Stomach smooth muscle (tissue), 2 donors: ENCODE measurements around the gene ERP44.

Source experiments
- H3K27ac ChIP-seq: one replicate; pipeline ENCODE4 v1.7.0; 2013; ENCODE audit warnings: mild to moderate bottlenecking, low read length, inconsistent platforms
- H3K27me3 ChIP-seq, 2 donors: one replicate each; pipeline ENCODE4 v1.7.0; 2013; ENCODE audit warnings: low read length in 2 of 2; ENCODE audit not compliant: insufficient read depth in 2 of 2, control insufficient read depth in 1 of 2
- H3K36me3 ChIP-seq, 2 donors: one replicate each; pipeline ENCODE4 v1.7.0; 2013; ENCODE audit warnings: low read length in 2 of 2; ENCODE audit not compliant: control insufficient read depth in 2 of 2, insufficient read depth in 2 of 2
- H3K4me1 ChIP-seq: one replicate; pipeline ENCODE4 v1.7.0; 2013; ENCODE audit warnings: low read length; ENCODE audit not compliant: control insufficient read depth, insufficient read depth
- H3K4me3 ChIP-seq, 2 donors: one replicate each; pipeline ENCODE4 v1.7.0; 2013; ENCODE audit warnings: low read length in 2 of 2
- H3K9ac ChIP-seq, 2 donors: one replicate each; pipeline ENCODE4 v1.7.0; 2013; ENCODE audit warnings: low read length in 2 of 2, mild to moderate bottlenecking in 1 of 2
- H3K9me3 ChIP-seq, 2 donors: one replicate each; pipeline ENCODE4 v1.7.0; 2013; ENCODE audit warnings: low read length in 2 of 2; ENCODE audit not compliant: control insufficient read depth in 2 of 2
- donor health status: healthy.
- donor health status: Pancreatic carcinoma.

The ERP44 gene

GRCh38 chr9:100038472-100038871 lies 60.3 kb downstream of the ERP44 start:
- Histone ChIP-seq H3K9ac (no peak overlapping the region), H3K4me3 (no peak overlapping the region), H3K9me3 (no peaks in the 10 kb centered on the region), H3K4me1 (no peaks in the 10 kb centered on the region), H3K27ac (no peak overlapping the region), H3K27me3 (no peaks in the 10 kb centered on the region), H3K36me3 (no peaks in the 10 kb centered on the region)

- H3K4me1 ChIP-seq = no peaks in the 10 kb centered on the region
- H3K27me3 ChIP-seq = no peaks in the 10 kb centered on the region
- H3K9me3 ChIP-seq = no peaks in the 10 kb centered on the region
- H3K4me3 ChIP-seq = no peak overlapping the region
- H3K27ac ChIP-seq = no peak overlapping the region
- no peak overlapping the region for H3K9ac ChIP-seq
- H3K36me3 ChIP-seq = no peaks in the 10 kb centered on the region
These were observed 64.8 kb downstream of the ERP44 start for GRCh38 chr9:100033877-100034551.

- H3K36me3 ChIP-seq = no peaks in the 10 kb centered on the region
- no peaks in the 10 kb centered on the region for H3K9me3 ChIP-seq
- no peak overlapping the region for H3K27ac ChIP-seq
- no peak overlapping the region for H3K9ac ChIP-seq
- no peaks in the 10 kb centered on the region for H3K4me1 ChIP-seq
- H3K27me3 ChIP-seq = no peaks in the 10 kb centered on the region
- H3K4me3 ChIP-seq = no peak overlapping the region
These were observed 68.3 kb downstream of the ERP44 start for GRCh38 chr9:100030548-100030947.

GRCh38 chr9:100029251-100029650 lies 69.5 kb downstream of the ERP44 start:
- no peak overlapping the region for H3K4me3 ChIP-seq

GRCh38 chr9:100028201-100028784 lies 70.5 kb downstream of the ERP44 start:
- Histone ChIP-seq H3K27ac (no peak overlapping the region), H3K9ac (no peak overlapping the region), H3K4me1 (no peaks in the 10 kb centered on the region), H3K36me3 (no peaks in the 10 kb centered on the region), H3K27me3 (no peaks in the 10 kb centered on the region), H3K4me3 (no peak overlapping the region), H3K9me3 (no peaks in the 10 kb centered on the region)

More at GRCh38 chr9:100029251-100029650, 69.5 kb downstream of the ERP44 start:
- Histone ChIP-seq H3K9ac (no peak overlapping the region), H3K36me3 (no peaks in the 10 kb centered on the region), H3K9me3 (no peaks in the 10 kb centered on the region), H3K27ac (no peak overlapping the region), H3K27me3 (no peaks in the 10 kb centered on the region), H3K4me1 (no peaks in the 10 kb centered on the region)

- no peaks in the 10 kb centered on the region for H3K4me1 ChIP-seq
- H3K9me3 ChIP-seq = no peaks in the 10 kb centered on the region
- H3K9ac ChIP-seq = no peak overlapping the region
- H3K27me3 ChIP-seq = no peaks in the 10 kb centered on the region
- no peak overlapping the region for H3K27ac ChIP-seq
- H3K36me3 ChIP-seq = no peaks in the 10 kb centered on the region
- no peak overlapping the region for H3K4me3 ChIP-seq
These were observed 71.3 kb downstream of the ERP44 start for GRCh38 chr9:100027543-100027942.

GRCh38 chr9:100021931-100022330 lies 76.9 kb downstream of the ERP44 start:
- no peak overlapping the region for H3K27ac ChIP-seq
- H3K4me3 ChIP-seq = no peak overlapping the region
- no peaks in the 10 kb centered on the region for H3K4me1 ChIP-seq
- H3K36me3 ChIP-seq = peaks cover 6 to 12% of the 10 kb centered on the region in 2 donors
- H3K27me3 ChIP-seq = no peaks in the 10 kb centered on the region
- no peaks in the 10 kb centered on the region for H3K9me3 ChIP-seq
- H3K9ac ChIP-seq = no peak overlapping the region

GRCh38 chr9:100020121-100020795 lies 78.5 kb downstream of the ERP44 start:
- Histone ChIP-seq H3K27me3 (no peaks in the 10 kb centered on the region), H3K27ac (no peak overlapping the region), H3K4me1 (no peaks in the 10 kb centered on the region), H3K4me3 (no peak overlapping the region), H3K9ac (no peak overlapping the region), H3K36me3 (peaks cover 6 to 12% of the 10 kb centered on the region in 2 donors), H3K9me3 (no peaks in the 10 kb centered on the region)

GRCh38 chr9:100019541-100019940 lies 79.3 kb downstream of the ERP44 start:
- H3K9ac ChIP-seq = no peak overlapping the region
- H3K9me3 ChIP-seq = no peaks in the 10 kb centered on the region
- H3K27ac ChIP-seq = no peak overlapping the region
- no peaks in the 10 kb centered on the region for H3K27me3 ChIP-seq
- H3K4me1 ChIP-seq = no peaks in the 10 kb centered on the region
- H3K4me3 ChIP-seq = no peak overlapping the region
- H3K36me3 ChIP-seq = peaks cover 9 to 12% of the 10 kb centered on the region in 2 donors

GRCh38 chr9:100014846-100015245 lies 84.0 kb downstream of the ERP44 start:
- Histone ChIP-seq H3K27me3 (no peaks in the 10 kb centered on the region), H3K4me3 (no peak overlapping the region), H3K4me1 (no peaks in the 10 kb centered on the region), H3K9ac (no peak overlapping the region), H3K9me3 (no peaks in the 10 kb centered on the region), H3K36me3 (peaks cover 4 to 5% of the 10 kb centered on the region in 2 donors), H3K27ac (no peak overlapping the region)

- no peaks in the 10 kb centered on the region for H3K27me3 ChIP-seq
- no peaks in the 10 kb centered on the region for H3K9me3 ChIP-seq
- no peak overlapping the region for H3K9ac ChIP-seq
- H3K27ac ChIP-seq = no peak overlapping the region
- no peaks in the 10 kb centered on the region for H3K4me1 ChIP-seq
- H3K36me3 ChIP-seq = peaks cover 3% of the 10 kb centered on the region in 2 donors
- no peak overlapping the region for H3K4me3 ChIP-seq
These were observed 85.2 kb downstream of the ERP44 start for GRCh38 chr9:100013573-100013972.
